Measurements from ENCODE around the gene CMTM8. TPM values are rescaled to one million over a fixed set of nuclear protein-coding genes. Genes with fewer than 3 reads are reported as not detected.
A peak's percentile ranks its signal among the peaks of the same experiment; 100 is the strongest.

CMTM8 gene
- total and polyA plus RNA-seq, 8 donors, result 1.3 to 8.1 (median 5.3) TPM; not detected in 2

DNA sequence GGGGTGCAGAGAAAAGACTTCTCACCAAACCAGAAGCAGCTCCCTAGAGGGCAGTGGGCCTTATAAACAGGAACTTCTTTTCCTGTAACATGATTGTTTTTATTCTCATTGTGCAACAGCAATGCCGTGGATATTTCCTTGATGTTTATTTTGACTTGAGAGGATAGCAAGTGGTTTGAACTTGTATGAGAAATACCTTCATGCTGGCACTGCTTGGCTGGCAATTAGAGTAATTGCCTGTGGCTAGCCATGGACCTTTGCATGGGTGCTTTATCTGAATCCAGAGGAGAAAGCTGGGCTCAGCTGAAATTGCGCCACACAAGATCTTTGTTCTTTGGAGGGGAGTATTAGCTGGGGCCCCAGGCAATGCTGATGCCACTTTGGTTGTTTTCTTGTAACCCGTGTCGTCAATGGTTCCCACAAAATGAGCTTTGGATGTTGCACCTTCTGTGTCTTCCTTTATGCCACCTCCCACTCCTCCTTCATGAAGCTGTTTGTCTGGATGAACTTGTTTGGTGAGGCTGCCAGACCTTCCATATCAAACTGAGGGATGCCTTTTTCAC is 37.9 kb downstream of the CMTM8 start:
- intact Hi-C loops (cut with DNase I; ENCODE audit: low total_unique reads), result no loop called here
- DNase-seq, result peak in 1 of 2 donors; percentile 49
- peaks cover 0 to 5% (median 0%) of the 10 kb centered on the region in 4 donors for H3K4me1 ChIP-seq
- no peak overlapping the region for H3K4me3 ChIP-seq
- no peaks in the 10 kb centered on the region for H3K36me3 ChIP-seq
- WGBS, 5 donors, result 52 to 73% (median 70%) methylated on average over 4 of the region's 4 CpGs
- no peaks in the 10 kb centered on the region for H3K27me3 ChIP-seq
- H3K9me3 ChIP-seq, result no peaks in the 10 kb centered on the region
- no peak for TF ChIP-seq EP300 (IDR thresholded peaks at IDR 0.05)
- TF ChIP-seq, protein P1, sequence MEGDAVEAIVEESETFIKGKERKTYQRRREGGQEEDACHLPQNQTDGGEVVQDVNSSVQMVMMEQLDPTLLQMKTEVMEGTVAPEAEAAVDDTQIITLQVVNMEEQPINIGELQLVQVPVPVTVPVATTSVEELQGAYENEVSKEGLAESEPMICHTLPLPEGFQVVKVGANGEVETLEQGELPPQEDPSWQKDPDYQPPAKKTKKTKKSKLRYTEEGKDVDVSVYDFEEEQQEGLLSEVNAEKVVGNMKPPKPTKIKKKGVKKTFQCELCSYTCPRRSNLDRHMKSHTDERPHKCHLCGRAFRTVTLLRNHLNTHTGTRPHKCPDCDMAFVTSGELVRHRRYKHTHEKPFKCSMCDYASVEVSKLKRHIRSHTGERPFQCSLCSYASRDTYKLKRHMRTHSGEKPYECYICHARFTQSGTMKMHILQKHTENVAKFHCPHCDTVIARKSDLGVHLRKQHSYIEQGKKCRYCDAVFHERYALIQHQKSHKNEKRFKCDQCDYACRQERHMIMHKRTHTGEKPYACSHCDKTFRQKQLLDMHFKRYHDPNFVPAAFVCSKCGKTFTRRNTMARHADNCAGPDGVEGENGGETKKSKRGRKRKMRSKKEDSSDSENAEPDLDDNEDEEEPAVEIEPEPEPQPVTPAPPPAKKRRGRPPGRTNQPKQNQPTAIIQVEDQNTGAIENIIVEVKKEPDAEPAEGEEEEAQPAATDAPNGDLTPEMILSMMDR (IDR thresholded peaks at IDR 0.05), result no peak
- no peak for TF ChIP-seq POLR2AphosphoS5 (IDR thresholded peaks at IDR 0.05)
- no peak for TF ChIP-seq POLR2A (IDR thresholded peaks at IDR 0.05)
- no peak overlapping the region for H3K27ac ChIP-seq

DNA sequence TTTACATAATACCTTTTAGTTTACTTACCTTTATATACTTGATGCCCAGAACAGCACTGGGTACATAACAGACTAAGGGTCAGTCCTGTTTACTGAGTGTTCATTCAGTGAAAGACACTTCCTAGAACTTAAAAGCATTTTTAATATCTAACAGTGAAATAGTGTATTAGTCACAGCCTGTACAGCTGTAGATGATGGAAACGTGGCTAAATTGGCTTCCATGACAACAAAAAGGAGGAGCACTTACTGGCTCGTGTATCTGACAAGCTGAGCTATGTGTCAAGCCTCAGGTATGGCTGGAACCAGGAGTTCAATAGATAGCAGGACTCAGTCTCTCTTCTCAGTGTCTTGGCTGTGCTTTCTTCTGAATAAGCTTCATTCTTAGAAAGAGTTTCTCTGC is 40.2 kb downstream of the CMTM8 start:
- 15 to 58% (median 38%) methylated on average over 2 of the region's 2 CpGs for WGBS, 5 donors
- Histone ChIP-seq H3K4me1 (peaks cover 0 to 18% (median 3%) of the 10 kb centered on the region in 4 donors), H3K27me3 (no peaks in the 10 kb centered on the region), H3K27ac (no peak overlapping the region), H3K9me3 (no peaks in the 10 kb centered on the region), H3K36me3 (no peaks in the 10 kb centered on the region), H3K4me3 (no peak overlapping the region)
- intact Hi-C loops (cut with DNase I; ENCODE audit: low total_unique reads), result no loop called here
- TF ChIP-seq, protein P1 (IDR thresholded peaks at IDR 0.05), result no peak
- TF ChIP-seq POLR2A (IDR thresholded peaks at IDR 0.05) (no peak), EP300 (IDR thresholded peaks at IDR 0.05) (no peak), POLR2AphosphoS5 (IDR thresholded peaks at IDR 0.05) (no peak)
- DNase-seq, result no peak

DNA sequence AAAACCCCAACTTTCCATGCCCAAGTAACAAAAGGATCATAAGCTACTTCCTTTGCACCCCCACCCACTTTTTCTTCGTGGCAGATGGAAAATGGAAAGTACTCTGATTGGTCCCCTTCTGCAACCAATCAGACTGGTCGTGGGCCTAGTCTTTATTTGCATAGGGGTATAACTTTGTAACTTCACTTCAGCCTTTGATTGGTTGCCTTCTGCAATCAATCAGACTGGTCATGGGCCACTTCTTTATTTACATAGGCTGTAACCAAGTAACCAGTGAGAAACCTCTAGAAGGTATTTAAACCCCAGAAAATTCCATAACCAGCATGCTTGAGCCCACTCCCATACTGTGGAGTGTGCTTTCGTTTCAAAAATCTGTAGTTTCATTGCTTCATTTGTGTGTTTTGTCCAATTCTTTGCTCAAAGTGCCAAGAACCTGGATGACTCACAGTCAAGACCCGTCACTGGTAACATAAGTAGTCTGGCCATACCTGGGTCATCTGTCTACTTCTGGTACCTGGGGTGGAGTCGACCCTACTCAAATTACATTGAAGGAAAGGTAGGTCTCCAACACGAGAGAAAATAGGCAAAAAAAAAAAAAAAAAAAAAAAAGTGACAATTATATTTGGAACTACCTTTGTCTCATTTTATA is 41.9 kb downstream of the CMTM8 start:
- intact Hi-C loops (cut with DNase I; ENCODE audit: low total_unique reads), result no loop called here
- Histone ChIP-seq H3K4me3 (no peak overlapping the region), H3K27me3 (no peaks in the 10 kb centered on the region), H3K9me3 (no peaks in the 10 kb centered on the region), H3K36me3 (no peaks in the 10 kb centered on the region), H3K27ac (no peak overlapping the region), H3K4me1 (peaks cover 0 to 22% (median 5%) of the 10 kb centered on the region in 4 donors)
- no peak for DNase-seq
- 77 to 89% (median 83%) methylated on average over 6 of the region's 6 CpGs for WGBS, 5 donors
- TF ChIP-seq POLR2AphosphoS5 (IDR thresholded peaks at IDR 0.05) (no peak), POLR2A (IDR thresholded peaks at IDR 0.05) (no peak), EP300 (IDR thresholded peaks at IDR 0.05) (no peak)
- TF ChIP-seq, protein P1 (IDR thresholded peaks at IDR 0.05), result no peak

DNA sequence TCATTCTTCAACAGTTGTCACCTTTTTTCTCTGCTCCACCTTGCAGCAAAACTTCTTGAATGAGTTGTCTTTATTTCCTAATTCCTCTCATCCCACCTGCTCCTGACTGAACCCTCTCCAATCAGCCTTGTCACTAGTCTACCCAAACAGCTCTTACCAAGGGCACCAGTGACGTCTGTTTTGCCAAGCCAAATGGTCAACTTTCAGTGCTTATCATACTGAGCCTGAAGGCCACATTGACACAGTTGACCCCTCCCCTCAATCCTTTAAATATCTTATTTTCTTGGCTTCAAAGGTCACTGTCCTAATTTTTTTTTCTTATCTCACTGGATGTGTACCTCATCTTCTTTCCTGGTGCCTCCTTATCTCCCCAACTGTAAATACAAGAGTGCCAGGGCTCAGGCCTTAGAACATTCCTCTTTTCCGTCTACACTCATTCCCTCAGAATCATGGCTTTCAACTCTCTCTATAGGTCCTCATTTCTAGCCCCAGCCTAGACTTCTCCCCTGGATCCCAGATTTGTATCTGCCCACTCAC is 43.2 kb downstream of the CMTM8 start:
- H3K36me3 ChIP-seq, result no peaks in the 10 kb centered on the region
- 36 to 68% (median 58%) methylated on average over 2 of the region's 2 CpGs for WGBS, 5 donors
- TF ChIP-seq EP300 (IDR thresholded peaks at IDR 0.05) (no peak), POLR2A (IDR thresholded peaks at IDR 0.05) (no peak), POLR2AphosphoS5 (IDR thresholded peaks at IDR 0.05) (no peak)
- TF ChIP-seq, protein P1 (IDR thresholded peaks at IDR 0.05), result no peak
- no peak overlapping the region for H3K27ac ChIP-seq
- no peak overlapping the region for H3K4me3 ChIP-seq
- peaks cover 0 to 18% (median 10%) of the 10 kb centered on the region in 4 donors for H3K4me1 ChIP-seq
- no peaks in the 10 kb centered on the region for H3K9me3 ChIP-seq
- intact Hi-C loops (cut with DNase I; ENCODE audit: low total_unique reads), result no loop called here
- no peak for DNase-seq
- no peaks in the 10 kb centered on the region for H3K27me3 ChIP-seq
